Stimulated activated CD4-positive, alpha-beta T cell treated with anti-CD3 and anti-CD28 coated beads, Interleukin-1b, Interleukin-23, amount 100 ng/mL, for 4 hours (primary cell): ENCODE results near the gene ALK.

Experiments used
- DNase-seq, 2 donors: peaks; one replicate each; pipeline ENCODE4 v3.0.0-alpha.2; 2020; ENCODE audit warnings: low read depth in 2 of 2

Gene ALK

GRCh38 chr2:29322011-29322410 is 599.4 kb downstream of the ALK start:
- DNase-seq: no peak

GRCh38 chr2:29317801-29318485 is 603.4 kb downstream of the ALK start:
- no peak for DNase-seq

GRCh38 chr2:29317077-29317517 is 604.3 kb downstream of the ALK start:
- no peak for DNase-seq

GRCh38 chr2:29314816-29315571 is 606.4 kb downstream of the ALK start:
- DNase-seq: peak; percentile 12 to 18

- no peak for DNase-seq
Observed at GRCh38 chr2:29311458-29311857, 609.9 kb downstream of the ALK start.

- no peak for DNase-seq
Observed at GRCh38 chr2:29310650-29311348, 610.6 kb downstream of the ALK start.

GRCh38 chr2:29309090-29310029 is 612.0 kb downstream of the ALK start:
- peak in 1 of 2 donors; percentile 27 for DNase-seq

GRCh38 chr2:29308366-29308765 is 613.0 kb downstream of the ALK start:
- DNase-seq: no peak

- no peak for DNase-seq
Observed at GRCh38 chr2:29307519-29307918, 613.9 kb downstream of the ALK start.

GRCh38 chr2:29305762-29306161 is 615.6 kb downstream of the ALK start:
- no peak for DNase-seq

GRCh38 chr2:29304399-29305060 is 616.9 kb downstream of the ALK start:
- no peak for DNase-seq

- DNase-seq: no peak
Observed at GRCh38 chr2:29296585-29296984, 624.8 kb downstream of the ALK start.

- DNase-seq: no peak
Observed at GRCh38 chr2:29295845-29296244, 625.5 kb downstream of the ALK start.

- DNase-seq: no peak
Observed at GRCh38 chr2:29293830-29294438, 627.5 kb downstream of the ALK start.

GRCh38 chr2:29290293-29291047 is 630.9 kb downstream of the ALK start:
- no peak for DNase-seq

- no peak for DNase-seq
Observed at GRCh38 chr2:29284671-29285070, 636.7 kb downstream of the ALK start.

- no peak for DNase-seq
Observed at GRCh38 chr2:29281916-29282247, 639.5 kb downstream of the ALK start.

- DNase-seq: no peak
Observed at GRCh38 chr2:29281086-29281915, 640.1 kb downstream of the ALK start.

GRCh38 chr2:29278966-29279365 is 642.4 kb downstream of the ALK start:
- no peak for DNase-seq
